Measurements from ENCODE around the gene PDE4B. TPM values are rescaled to one million over a fixed set of nuclear protein-coding genes. Genes with fewer than 3 reads are reported as not detected.

Gene PDE4B
- total and polyA plus RNA-seq, 2 of the 13 experiments (the other 11 are each of a cell fraction or from before 2014, with no cell fraction given), result not detected

GRCh38 chr1:66147226-66147835 is 354.6 kb downstream of the PDE4B start (continued):
- peak in 1 of 2 experiments; percentile 54; a peak in 1 of 4 replicates for TF ChIP-seq EP300 (IDR thresholded peaks at IDR 0.05; ENCODE audit: low read depth in 2 of 2, low read length in 2 of 2)
- no peak for TF ChIP-seq EP300 (CRISPR knock-in tag; IDR thresholded peaks at IDR 0.05; ENCODE audit: borderline replicate concordance)
- TF ChIP-seq BHLHE40 (IDR thresholded peaks at IDR 0.05; ENCODE audit: low read length), result 0 out of 2 replicates have a peak, but pooled peaks have one; percentile 34
- no peak for TF ChIP-seq ZBTB21 (CRISPR knock-in tag; IDR thresholded peaks at IDR 0.05)
- peak; percentile 86 for TF ChIP-seq FOSL2 (CRISPR knock-in tag; IDR thresholded peaks at IDR 0.05)
- no peak for TF ChIP-seq SOX13 (IDR thresholded peaks at IDR 0.05)
- TF ChIP-seq SOX13 (CRISPR knock-in tag; conservative IDR thresholded peaks at IDR 0.05 in 1 of 2, IDR thresholded peaks at IDR 0.05 in 1 of 2), result 0 out of 4 replicates have a peak, but pooled peaks of 1 of the 2 experiments have one; percentile 9
- no peak for TF ChIP-seq ZNF431 (CRISPR knock-in tag; IDR thresholded peaks at IDR 0.05; ENCODE audit: borderline replicate concordance, low read depth)
- peak; percentile 42; the same call in 1 of the 2 replicates for TF ChIP-seq CEBPB (IDR thresholded peaks at IDR 0.05; ENCODE audit: borderline replicate concordance, low read depth, low read length)
- TF ChIP-seq, protein P1, sequence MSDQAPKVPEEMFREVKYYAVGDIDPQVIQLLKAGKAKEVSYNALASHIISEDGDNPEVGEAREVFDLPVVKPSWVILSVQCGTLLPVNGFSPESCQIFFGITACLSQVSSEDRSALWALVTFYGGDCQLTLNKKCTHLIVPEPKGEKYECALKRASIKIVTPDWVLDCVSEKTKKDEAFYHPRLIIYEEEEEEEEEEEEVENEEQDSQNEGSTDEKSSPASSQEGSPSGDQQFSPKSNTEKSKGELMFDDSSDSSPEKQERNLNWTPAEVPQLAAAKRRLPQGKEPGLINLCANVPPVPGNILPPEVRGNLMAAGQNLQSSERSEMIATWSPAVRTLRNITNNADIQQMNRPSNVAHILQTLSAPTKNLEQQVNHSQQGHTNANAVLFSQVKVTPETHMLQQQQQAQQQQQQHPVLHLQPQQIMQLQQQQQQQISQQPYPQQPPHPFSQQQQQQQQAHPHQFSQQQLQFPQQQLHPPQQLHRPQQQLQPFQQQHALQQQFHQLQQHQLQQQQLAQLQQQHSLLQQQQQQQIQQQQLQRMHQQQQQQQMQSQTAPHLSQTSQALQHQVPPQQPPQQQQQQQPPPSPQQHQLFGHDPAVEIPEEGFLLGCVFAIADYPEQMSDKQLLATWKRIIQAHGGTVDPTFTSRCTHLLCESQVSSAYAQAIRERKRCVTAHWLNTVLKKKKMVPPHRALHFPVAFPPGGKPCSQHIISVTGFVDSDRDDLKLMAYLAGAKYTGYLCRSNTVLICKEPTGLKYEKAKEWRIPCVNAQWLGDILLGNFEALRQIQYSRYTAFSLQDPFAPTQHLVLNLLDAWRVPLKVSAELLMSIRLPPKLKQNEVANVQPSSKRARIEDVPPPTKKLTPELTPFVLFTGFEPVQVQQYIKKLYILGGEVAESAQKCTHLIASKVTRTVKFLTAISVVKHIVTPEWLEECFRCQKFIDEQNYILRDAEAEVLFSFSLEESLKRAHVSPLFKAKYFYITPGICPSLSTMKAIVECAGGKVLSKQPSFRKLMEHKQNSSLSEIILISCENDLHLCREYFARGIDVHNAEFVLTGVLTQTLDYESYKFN (CRISPR knock-in tag; conservative IDR thresholded peaks at IDR 0.05), result peak; percentile 31; the same call in 1 of the 2 replicates
- TF ChIP-seq ZHX2 (IDR thresholded peaks at IDR 0.05; ENCODE audit: low read depth), result no peak
- TF ChIP-seq ZHX2 (CRISPR knock-in tag; IDR thresholded peaks at IDR 0.05; ENCODE audit: borderline replicate concordance), result no peak

All from HepG2 (cell line).